ENCODE measurements around the gene SEC16A. TPM values are rescaled to one million over a fixed set of nuclear protein-coding genes. Genes with fewer than 3 reads are reported as not detected.

SEC16A gene
- total RNA-seq, 1 donor from 2014 or later = 94.5 TPM

- peaks cover 5% of the 10 kb centered on the region for H3K36me3 Mint-ChIP-seq (ENCODE audit: low read depth, unreplicated experiment)
- H3K4me1 ChIP-seq (ENCODE audit: insufficient read depth, low read length) = no peaks in the 10 kb centered on the region
- no peaks in the 10 kb centered on the region for H3K27me3 Mint-ChIP-seq (ENCODE audit: low read depth, unreplicated experiment)
- no peak overlapping the region for H3K27ac Mint-ChIP-seq (ENCODE audit: unreplicated experiment)
- no peak overlapping the region for H3K4me3 Mint-ChIP-seq (ENCODE audit: unreplicated experiment)
- TF ChIP-seq EZH2 (IDR thresholded peaks at IDR 0.05; ENCODE audit: insufficient read depth, low read length) = no peak
- no peak for TF ChIP-seq CTCF (IDR thresholded peaks at IDR 0.05; ENCODE audit: insufficient read depth, low read depth, low read length)
- H4K20me1 ChIP-seq (ENCODE audit: insufficient read depth, low read length) = peaks cover 8% of the 10 kb centered on the region
- no peaks in the 10 kb centered on the region for H3K36me3 ChIP-seq (ENCODE audit: insufficient read depth, low read length)
- no peak overlapping the region for H3K9ac ChIP-seq (ENCODE audit: low read length)
- H3K4me2 ChIP-seq (ENCODE audit: low read length) = no peak overlapping the region
- no peak overlapping the region for H3K27ac ChIP-seq (ENCODE audit: low read depth, low read length)
- H3K27me3 ChIP-seq (ENCODE audit: insufficient read depth, low read length) = no peaks in the 10 kb centered on the region
- DNase-seq (ENCODE audit: low read depth) = no peak
- no peaks in the 10 kb centered on the region for H3K9me3 Mint-ChIP-seq (ENCODE audit: unreplicated experiment)
- no peaks in the 10 kb centered on the region for H3K4me1 Mint-ChIP-seq (ENCODE audit: low read depth, unreplicated experiment)
- FAIRE-seq = no peak
- H3K4me3 ChIP-seq (ENCODE audit: insufficient read depth, low read depth, low read length) = no peak overlapping the region
- no peak overlapping the region for H2AFZ ChIP-seq (ENCODE audit: low read depth, low read length)
- no peaks in the 10 kb centered on the region for H3K79me2 ChIP-seq (ENCODE audit: insufficient read depth, low read length)
- H3K9me3 ChIP-seq (ENCODE audit: insufficient read depth, low read depth, low read length) = no peaks in the 10 kb centered on the region
Measured at GRCh38 chr9:136499935-136500910, 17.4 kb upstream of the SEC16A start.

GRCh38 chr9:136499071-136499934 is 16.5 kb upstream of the SEC16A start:
- no peaks in the 10 kb centered on the region for H3K79me2 ChIP-seq (ENCODE audit: insufficient read depth, low read length)
- H4K20me1 ChIP-seq (ENCODE audit: insufficient read depth, low read length) = peaks cover 13% of the 10 kb centered on the region
- no peak for TF ChIP-seq CTCF (IDR thresholded peaks at IDR 0.05; ENCODE audit: insufficient read depth, low read depth, low read length)
- TF ChIP-seq EZH2 (IDR thresholded peaks at IDR 0.05; ENCODE audit: insufficient read depth, low read length) = no peak
- no peak overlapping the region for H3K4me3 ChIP-seq (ENCODE audit: insufficient read depth, low read depth, low read length)
- Mint-ChIP-seq H3K4me3 (ENCODE audit: unreplicated experiment) (no peak overlapping the region), H3K27ac (ENCODE audit: unreplicated experiment) (no peak overlapping the region), H3K36me3 (ENCODE audit: low read depth, unreplicated experiment) (peaks cover 5% of the 10 kb centered on the region), H3K27me3 (ENCODE audit: low read depth, unreplicated experiment) (no peaks in the 10 kb centered on the region), H3K9me3 (ENCODE audit: unreplicated experiment) (no peaks in the 10 kb centered on the region), H3K4me1 (ENCODE audit: low read depth, unreplicated experiment) (no peaks in the 10 kb centered on the region)
- H3K9ac ChIP-seq (ENCODE audit: low read length) = no peak overlapping the region
- H3K27ac ChIP-seq (ENCODE audit: low read depth, low read length) = no peak overlapping the region
- DNase-seq (ENCODE audit: low read depth) = no peak
- no peaks in the 10 kb centered on the region for H3K27me3 ChIP-seq (ENCODE audit: insufficient read depth, low read length)
- no peak overlapping the region for H2AFZ ChIP-seq (ENCODE audit: low read depth, low read length)
- no peaks in the 10 kb centered on the region for H3K9me3 ChIP-seq (ENCODE audit: insufficient read depth, low read depth, low read length)
- no peak for FAIRE-seq
- H3K4me1 ChIP-seq (ENCODE audit: insufficient read depth, low read length) = peaks cover 5% of the 10 kb centered on the region
- H3K4me2 ChIP-seq (ENCODE audit: low read length) = no peak overlapping the region
- H3K36me3 ChIP-seq (ENCODE audit: insufficient read depth, low read length) = no peaks in the 10 kb centered on the region
